ENCODE measurements around the gene FOLR1. TPM values are rescaled to one million over a fixed set of nuclear protein-coding genes. Genes with fewer than 3 reads are reported as not detected.

FOLR1 gene
- total and polyA plus RNA-seq, 10 of the 15 experiments (the other 5 are each of a cell fraction or from before 2014, with no cell fraction given): not detected

GRCh38 chr11:72223615-72224563, 31.9 kb downstream of the FOLR1 start (continued):
- TF ChIP-seq GATAD2B (conservative IDR thresholded peaks at IDR 0.05; ENCODE audit: low read depth) (0 out of 2 replicates have a peak, but pooled peaks have one; percentile 62), NR2C1 (IDR thresholded peaks at IDR 0.05) (no peak), RUNX3 (IDR thresholded peaks at IDR 0.05; ENCODE audit: low read length) (0 out of 2 replicates have a peak, but pooled peaks have one; percentile 3), KDM1A (IDR thresholded peaks at IDR 0.05; ENCODE audit: borderline replicate concordance) (no peak), MLLT1 (IDR thresholded peaks at IDR 0.05) (peak; percentile 52), ZNF384 (IDR thresholded peaks at IDR 0.05; ENCODE audit: borderline replicate concordance, low read depth, low read length) (no peak), SREBF2 (IDR thresholded peaks at IDR 0.05; ENCODE audit: low read length) (no peak)

GRCh38 chr11:72224564-72225410, 32.8 kb downstream of the FOLR1 start, which contains the start of gene INPPL1:
INPPL1 (plus strand) TSS chr11:72224767; CDS start chr11:72224985, 218 bp downstream.
- Histone ChIP-seq H3K4me3 (peak within 1 kb of the TSS; percentile 99), H3K27me3 (replicated peaks in 1 of 2; ENCODE audit: control insufficient read depth in 2 of 2, insufficient read depth in 2 of 2, low read length in 1 of 2) (no peaks in the 10 kb centered on the region), H3K79me2 (ENCODE audit: control insufficient read depth, insufficient read depth, low read length) (peaks cover 26% of the 10 kb centered on the region), H4K20me1 (ENCODE audit: control insufficient read depth, insufficient read depth) (no peaks in the 10 kb centered on the region; the same call in 1 of the 2 replicates), H3K9me3 (replicated peaks; ENCODE audit: control insufficient read depth, insufficient read depth, low read length) (no peaks in the 10 kb centered on the region), H3K36me3 (ENCODE audit: control insufficient read depth in 2 of 2, insufficient read depth in 2 of 2, low read length in 1 of 2) (peaks cover 2 to 14% of the 10 kb centered on the region in 2 experiments; a peak in 3 of 4 replicates), H2AFZ (ENCODE audit: control insufficient read depth, low read depth, low read length) (peak within 1 kb of the TSS; percentile 45), H3K4me2 (ENCODE audit: control insufficient read depth, insufficient read depth) (peak within 1 kb of the TSS; percentile 98), H3K27ac (ENCODE audit: control insufficient read depth, insufficient read depth) (peak within 1 kb of the TSS; percentile 75), H3K4me1 (ENCODE audit: control insufficient read depth, insufficient read depth, low read length) (peaks cover 23% of the 10 kb centered on the region), H3K9ac (ENCODE audit: control insufficient read depth, insufficient read depth, low read length) (peak within 1 kb of the TSS; percentile 89)
- in situ Hi-C loops (cut with MboI) (no loop called here), intact Hi-C loops (cut with micrococcal nuclease; ENCODE audit: unreplicated experiment) (loop anchor here (5.0 kb wide), 1 partner anchor 208 kb away; the partner anchor contains the start of gene CLPB)
- under 1% methylated on average over 46 of the region's 81 CpGs for WGBS (ENCODE audit: insufficient coverage, insufficient replicate concordance, low lambda C conversion rate, missing lambda C conversion rate)
- SMC1A ChIA-PET (ENCODE audit: uncharacterized antibody, unreplicated experiment): interaction anchor here (1.3 to 1.6 kb wide), 2 partner anchors 12 to 128 kb away, joined by 3 to 6 read pairs; no protein-coding TSS in a partner anchor
- no peak for FAIRE-seq
- RAD21 ChIA-PET (ENCODE audit: unreplicated experiment): interaction anchor here (1.8 to 2.3 kb wide), 2 partner anchors 13 to 206 kb away, joined by 5 read pairs; no protein-coding TSS in a partner anchor
- no peak for DNase-seq (ENCODE audit: low read depth, low spot score)
- no TSS peak for BruUV-seq (replicated peaks)
- ATAC-seq: peak; percentile 2
- CTCF ChIA-PET: interaction anchor here (0.6 to 2.3 kb wide), 4 partner anchors 191 to 569 kb away, joined by 3 to 14 read pairs (median 4); partner anchors contain the start of gene STARD10
- POLR2A ChIA-PET: interaction anchor here (0.7 to 1.9 kb wide), 3 partner anchors 59 to 296 kb away, joined by 3 to 9 read pairs (median 8); partner anchors contain the start of genes RNF121 and XNDC1N
- 0 out of 2 replicates have a peak, but pooled peaks have one; percentile 41 for TF ChIP-seq NKRF (conservative IDR thresholded peaks at IDR 0.05)
- TF ChIP-seq NR2F1 (conservative IDR thresholded peaks at IDR 0.05): 0 out of 2 replicates have a peak, but pooled peaks have one; percentile 17
- no peak for TF ChIP-seq NFXL1 (IDR thresholded peaks at IDR 0.05; ENCODE audit: borderline replicate concordance)
- 0 out of 4 replicates have a peak, but pooled peaks of 1 of the 2 experiments have one; percentile 23 for TF ChIP-seq BHLHE40 (IDR thresholded peaks at IDR 0.05; ENCODE audit: borderline replicate concordance in 1 of 2, low read depth in 2 of 2, low read length in 1 of 2)
- peak in 1 of 2 experiments; percentile 17; a peak in 1 of 3 replicates for TF ChIP-seq EGR1 (IDR thresholded peaks at IDR 0.05; ENCODE audit: borderline replicate concordance in 1 of 2, low read depth in 2 of 2, low read length in 2 of 2)
- no peak for TF ChIP-seq HDAC6 (IDR thresholded peaks at IDR 0.05; ENCODE audit: unreplicated experiment)
- TF ChIP-seq ESRRA (IDR thresholded peaks at IDR 0.05; ENCODE audit: low read length): no peak
- peak; percentile 31; the same call in 1 of the 2 replicates for TF ChIP-seq IKZF1 (conservative IDR thresholded peaks at IDR 0.05)
